ENCODE data around the gene TEX22. TPM values are rescaled to one million over a fixed set of nuclear protein-coding genes. Genes with fewer than 3 reads are reported as not detected.

TEX22 gene
- total RNA-seq, 2 experiments from 2014 or later, result 0.99 to 2.4 TPM

DNA sequence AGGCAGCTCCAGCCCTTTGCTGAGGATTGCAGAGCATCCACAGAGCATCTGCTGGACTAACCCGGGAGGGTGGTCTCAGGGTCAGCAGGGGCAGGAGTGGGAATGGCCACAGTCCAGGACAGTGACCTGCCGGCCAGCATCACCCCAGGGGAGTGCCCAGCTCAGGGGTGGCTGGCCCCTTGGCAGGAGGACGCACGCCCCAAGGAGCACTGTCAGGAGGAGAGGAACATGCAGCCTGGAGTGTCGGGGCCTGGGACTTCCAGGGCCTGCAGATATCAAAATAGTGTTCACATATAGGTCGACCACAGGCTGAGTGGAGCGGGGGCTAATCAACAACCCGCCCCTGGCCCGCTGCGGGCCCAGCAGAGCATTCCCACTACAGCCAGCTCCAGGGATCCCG is 33.2 kb upstream of the TEX22 start:
- POLR2A ChIA-PET, result no interaction called here

DNA sequence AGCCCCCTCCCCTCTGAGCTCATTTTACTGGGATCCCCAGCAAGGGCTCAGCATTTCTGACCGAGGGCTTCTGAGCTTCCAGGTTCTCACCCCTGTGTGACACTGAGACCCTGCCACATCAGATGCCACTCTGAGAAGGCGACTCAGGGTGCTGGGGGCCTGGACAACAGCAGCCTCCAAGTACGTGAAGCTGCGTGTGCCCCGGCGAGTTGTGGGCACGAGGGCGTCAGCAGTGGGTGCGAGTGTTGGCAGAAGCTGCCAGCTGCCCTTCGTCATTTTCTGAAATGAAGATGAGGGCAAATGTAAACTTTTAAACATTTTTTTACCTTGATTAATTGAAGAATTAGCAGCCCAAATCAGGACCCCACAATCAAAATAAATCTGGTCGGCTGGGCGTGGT is 32.7 kb upstream of the TEX22 start:
- POLR2A ChIA-PET, result no interaction called here
- CTCF ChIA-PET, result interaction anchor here (1.2 kb wide), 1 partner anchor 115 kb away, joined by 3 read pairs; no protein-coding TSS in a partner anchor

More for the DNA sequence above, 33.2 kb upstream of the TEX22 start:
- CTCF ChIA-PET, result interaction anchor here (0.7 kb wide), 3 partner anchors 10 to 303 kb away, joined by 3 to 5 read pairs (median 5); no protein-coding TSS in a partner anchor

DNA sequence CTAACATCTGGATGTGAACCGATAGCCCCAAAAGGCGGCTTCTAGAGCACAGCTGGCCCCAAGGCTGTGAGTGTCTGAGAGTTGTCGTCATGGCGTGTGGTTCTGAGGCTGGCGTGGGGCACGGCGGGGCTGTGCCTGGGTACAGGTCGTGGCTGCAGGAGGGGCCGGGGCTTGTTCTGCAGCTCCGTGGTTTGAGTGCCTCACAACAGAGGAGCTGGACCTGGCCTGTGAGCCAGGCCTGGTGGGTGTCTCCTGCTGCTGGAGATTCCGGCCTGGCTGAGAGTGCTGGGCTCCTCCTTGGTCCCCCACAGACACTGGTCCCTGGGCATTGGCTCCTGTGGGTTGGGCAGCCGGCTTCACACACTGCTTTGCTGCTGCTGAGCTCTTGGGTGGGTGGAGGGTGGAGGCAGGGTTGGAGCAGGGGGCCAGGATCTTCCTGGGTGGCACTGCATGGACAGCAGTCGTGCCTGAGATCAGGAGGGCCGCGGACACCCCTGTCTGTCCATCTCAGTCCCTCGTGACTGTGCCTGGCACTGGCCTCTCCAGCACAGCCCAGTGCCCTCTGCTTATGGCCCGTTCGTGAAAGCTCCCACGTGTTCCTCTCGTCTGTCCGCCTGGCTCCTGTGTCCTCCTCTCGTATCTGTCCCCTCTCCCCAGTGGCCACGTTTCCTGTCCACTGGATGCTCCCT is 31.8 kb upstream of the TEX22 start:
- POLR2A ChIA-PET, result no interaction called here
- CTCF ChIA-PET, result interaction anchor here (1.2 kb wide), 1 partner anchor 114 kb away, joined by 3 read pairs; no protein-coding TSS in a partner anchor

DNA sequence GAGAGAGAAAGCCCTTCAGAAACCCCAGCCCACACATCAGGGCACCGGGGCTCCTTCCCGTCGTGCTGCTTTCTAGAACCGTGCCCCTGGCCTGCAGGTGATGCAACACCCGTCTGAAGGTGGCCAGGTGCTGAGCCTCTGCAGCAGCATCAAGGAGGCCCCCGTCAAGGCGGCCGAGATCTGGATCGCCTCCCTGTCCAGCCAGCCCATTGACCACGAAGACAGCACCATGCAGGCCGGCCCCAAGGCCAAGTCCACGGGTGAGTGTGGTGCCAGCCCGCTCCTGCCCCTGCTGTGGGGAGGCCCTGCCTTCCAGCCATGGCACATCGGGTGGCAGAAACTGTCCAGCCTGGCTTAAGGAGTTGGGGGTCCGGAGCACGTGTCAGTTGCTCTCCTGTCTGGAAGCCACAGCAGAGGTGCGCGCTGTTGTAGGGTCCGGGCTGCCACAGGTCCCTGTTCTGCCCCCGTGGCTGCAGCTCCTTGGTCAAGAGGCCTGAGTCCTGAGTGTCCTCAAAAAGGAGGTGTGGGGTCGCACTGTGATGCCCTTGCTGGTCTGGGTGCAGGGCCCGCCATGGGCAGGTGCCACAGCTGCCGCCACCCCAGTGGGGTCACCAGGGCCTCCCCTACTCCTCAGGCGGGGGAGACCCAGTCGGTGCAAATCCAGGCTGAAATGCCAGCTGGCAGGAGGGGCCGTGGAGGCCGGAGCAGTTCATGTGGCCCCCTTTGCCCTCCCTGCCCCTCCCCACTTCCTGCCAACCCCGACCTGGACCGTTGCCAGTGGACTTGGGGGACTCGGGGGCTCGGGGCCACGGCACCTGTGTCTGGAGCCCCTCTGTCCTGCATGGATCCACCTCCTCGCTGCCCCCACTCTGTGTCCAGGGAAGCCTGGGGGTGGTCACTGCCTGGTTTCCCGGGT is 31.0 kb upstream of the TEX22 start:
- POLR2A ChIA-PET, result no interaction called here
- CTCF ChIA-PET, result no interaction called here

DNA sequence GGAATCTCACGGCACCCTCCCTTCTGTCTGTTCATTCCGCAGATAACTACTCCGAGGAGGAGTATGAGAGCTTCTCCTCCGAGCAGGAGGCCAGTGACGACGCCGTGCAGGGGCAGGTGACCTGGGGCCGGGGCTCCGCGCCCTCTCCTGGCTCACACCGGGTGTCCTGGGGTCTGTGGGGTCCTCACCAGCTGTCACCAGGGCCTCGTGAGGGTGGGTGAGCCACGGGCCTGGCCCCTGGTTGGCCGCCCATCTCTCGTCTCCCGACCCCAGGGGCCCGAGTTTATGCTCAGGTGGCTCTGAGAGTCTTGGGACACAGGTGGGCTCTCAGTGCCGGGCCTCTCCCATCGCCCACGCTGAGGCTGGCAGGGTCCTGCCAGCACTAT is 30.3 kb upstream of the TEX22 start:
- ChIA-PET CTCF (no interaction called here), POLR2A (no interaction called here)

DNA sequence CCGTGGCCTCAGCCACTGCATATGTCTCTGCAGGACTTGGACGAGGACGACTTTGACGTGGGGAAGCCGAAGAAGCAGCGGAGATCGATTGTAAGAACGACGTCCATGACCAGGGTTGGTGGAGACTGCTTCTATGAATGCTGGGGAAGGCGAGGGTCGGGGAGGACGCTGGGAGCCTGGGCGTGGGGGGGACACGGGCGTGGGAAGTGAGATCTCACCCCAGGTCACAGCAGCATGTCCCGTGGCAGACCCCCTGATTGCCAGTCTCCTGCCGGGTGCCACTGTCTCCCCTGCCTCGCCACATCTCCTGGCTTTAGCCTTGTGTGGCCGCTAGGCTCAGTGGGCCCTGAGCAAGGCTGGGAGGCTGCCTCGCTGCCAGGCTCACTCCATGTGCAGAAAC is 29.9 kb upstream of the TEX22 start:
- CTCF ChIA-PET, result interaction anchor here (1.2 kb wide), 1 partner anchor 14 kb away, joined by 3 read pairs; no protein-coding TSS in a partner anchor
- POLR2A ChIA-PET, result no interaction called here

DNA sequence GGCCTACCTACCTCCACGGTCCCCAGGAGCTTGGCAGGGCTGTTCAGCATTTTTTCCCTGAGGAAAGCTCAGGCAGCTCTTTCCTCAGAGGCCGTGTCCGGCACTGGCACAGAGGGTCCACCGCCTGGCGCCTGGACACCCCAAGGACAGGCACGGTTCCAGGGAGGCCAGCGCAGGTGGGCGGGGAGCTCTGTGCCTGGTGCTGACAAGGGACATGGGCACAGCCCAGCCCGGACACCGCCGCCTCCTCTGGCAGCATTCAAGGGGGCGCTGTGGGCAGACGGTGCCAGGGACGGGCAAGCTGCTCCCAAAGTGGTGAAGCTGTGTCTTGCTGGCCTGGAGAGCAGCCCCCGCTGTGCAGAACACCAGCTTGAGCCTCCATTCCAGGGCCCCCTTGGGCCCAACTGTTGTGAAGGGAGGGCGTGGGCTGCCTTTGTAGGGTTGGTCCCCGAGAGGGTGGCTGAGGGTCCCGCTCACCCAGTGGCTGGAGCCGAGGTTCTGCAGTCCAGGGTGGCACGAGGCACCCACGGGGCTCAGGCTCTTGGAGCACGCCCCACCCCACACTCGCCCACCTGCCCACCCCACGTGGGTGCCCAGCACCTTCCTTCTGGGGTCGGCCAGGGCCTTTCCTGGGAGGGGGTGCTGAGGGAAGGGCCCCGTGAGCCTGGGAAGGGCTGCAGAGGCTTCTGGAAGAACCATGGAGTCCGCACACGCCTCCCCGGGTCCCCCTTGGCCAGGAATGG is 29.3 kb upstream of the TEX22 start:
- ChIA-PET CTCF (interaction anchor here (0.7 to 1.2 kb wide), 2 partner anchors 13 to 159 kb away, joined by 3 read pairs; no protein-coding TSS in a partner anchor), POLR2A (no interaction called here)

DNA sequence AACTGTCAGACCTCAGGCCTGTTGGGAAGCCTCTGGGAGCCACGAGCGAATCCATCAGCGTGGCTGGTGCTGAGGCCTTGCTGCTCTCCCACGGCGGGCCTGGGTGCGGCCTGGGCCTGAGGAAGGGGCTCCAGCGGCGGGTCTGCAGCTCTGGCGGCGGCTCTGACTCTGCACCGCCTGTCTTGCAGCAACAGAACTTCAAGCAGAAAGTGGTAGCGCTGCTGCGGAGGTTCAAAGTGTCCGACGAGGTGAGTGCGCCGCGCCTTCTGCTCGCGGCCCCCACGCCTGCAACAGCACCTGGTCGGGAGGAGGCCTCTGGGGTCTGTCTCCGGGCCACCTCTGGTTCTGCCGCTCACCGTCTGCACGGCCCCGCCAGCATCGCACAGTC is 28.7 kb upstream of the TEX22 start:
- POLR2A ChIA-PET, result no interaction called here
- CTCF ChIA-PET, result interaction anchor here (1.2 to 2.8 kb wide), 2 partner anchors 12 to 120 kb away, joined by 3 to 35 read pairs; partner anchors contain the start of gene TEDC1

DNA sequence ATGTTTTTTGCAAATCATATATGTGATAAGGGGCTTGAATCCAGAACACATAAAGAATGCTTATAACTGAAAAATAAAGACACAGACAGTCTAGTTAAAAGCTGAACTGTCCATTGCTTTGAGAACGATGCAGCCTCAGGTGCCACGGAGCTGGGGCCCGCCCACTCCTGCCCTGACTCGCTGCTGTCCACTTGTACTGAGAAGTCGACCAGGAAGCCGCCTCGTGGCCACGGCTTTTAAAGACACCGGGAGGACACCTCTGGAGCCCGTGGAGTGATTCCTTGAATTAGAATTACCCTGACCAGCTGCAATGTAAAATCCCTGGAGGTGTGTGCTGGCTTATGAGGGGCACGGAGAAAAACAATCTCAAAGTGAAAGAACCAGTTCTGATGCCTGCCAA is 23.9 kb upstream of the TEX22 start:
- CTCF ChIA-PET, result interaction anchor here (0.7 to 2.3 kb wide), 2 partner anchors 116 to 125 kb away, joined by 3 to 10 read pairs; no protein-coding TSS in a partner anchor
- POLR2A ChIA-PET, result interaction anchor here (0.7 kb wide), 1 partner anchor 23 kb away, joined by 4 read pairs; no protein-coding TSS in a partner anchor

DNA sequence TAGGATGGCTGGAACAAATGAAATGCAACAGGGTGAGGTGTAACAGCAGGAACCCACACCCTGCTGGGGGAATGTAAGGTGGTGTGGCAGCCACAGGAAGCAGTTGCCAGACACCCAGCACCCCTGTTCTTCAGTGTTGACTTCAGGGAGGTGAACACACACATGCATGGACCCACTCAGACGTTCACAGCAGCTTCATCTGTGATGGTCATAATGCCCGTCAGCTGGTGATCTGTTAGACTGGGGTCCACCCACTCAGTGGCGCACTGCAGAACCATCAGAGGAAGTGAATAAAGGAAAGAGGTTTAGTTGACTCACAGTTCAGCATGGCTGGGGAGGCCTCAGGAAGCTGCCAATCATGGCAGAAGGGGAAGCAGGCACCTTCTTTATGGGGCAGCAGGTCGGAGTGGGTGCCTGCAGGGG is 22.7 kb upstream of the TEX22 start:
- CTCF ChIA-PET, result interaction anchor here (0.6 to 2.3 kb wide), 3 partner anchors 11 to 114 kb away, joined by 3 to 10 read pairs (median 5); no protein-coding TSS in a partner anchor
- POLR2A ChIA-PET, result no interaction called here

DNA sequence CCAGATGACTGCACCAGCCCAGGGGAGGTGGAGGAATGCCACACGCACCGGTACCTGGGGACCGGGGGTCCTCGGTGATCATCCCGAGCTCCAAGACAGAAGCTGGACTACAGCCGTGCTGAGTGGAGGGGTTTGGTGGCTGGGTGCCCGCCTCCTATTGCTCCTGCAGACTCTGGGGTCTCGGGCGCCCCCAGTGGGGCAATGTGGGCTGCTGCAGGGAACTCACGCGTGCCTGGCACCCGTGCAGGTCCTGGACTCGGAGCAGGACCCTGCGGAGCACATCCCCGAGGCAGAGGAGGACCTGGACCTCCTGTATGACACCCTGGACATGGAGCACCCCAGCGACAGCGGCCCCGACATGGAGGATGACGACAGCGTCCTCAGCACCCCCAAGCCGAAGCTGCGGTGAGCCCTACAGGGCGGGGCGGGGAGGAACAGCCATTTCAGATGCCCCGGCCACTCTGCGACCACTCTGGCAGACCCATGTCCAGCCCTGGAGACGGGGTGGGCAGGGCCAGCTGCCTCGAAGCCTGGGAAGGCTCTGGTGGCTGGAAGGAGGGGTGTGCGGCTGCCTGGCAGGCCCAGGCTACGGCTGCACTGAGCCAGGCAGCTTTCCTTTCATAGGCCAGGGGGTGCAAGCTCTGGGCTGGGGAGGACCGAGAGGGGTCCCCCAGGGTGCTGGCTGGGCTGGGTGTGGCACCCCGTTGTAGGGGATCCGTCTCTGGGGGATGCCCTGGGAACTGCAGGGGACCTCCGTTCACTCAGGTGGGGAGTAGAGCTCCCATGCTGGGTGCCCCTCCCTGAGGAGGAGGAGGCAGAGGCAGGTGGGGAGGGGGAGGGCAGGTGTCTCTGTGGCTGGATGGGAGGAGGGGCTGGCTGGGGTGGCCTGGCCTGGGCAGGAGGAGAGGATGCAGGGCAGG is 21.6 kb upstream of the TEX22 start:
- ChIA-PET POLR2A (no interaction called here), CTCF (interaction anchor here (0.7 kb wide), 1 partner anchor 104 kb away, joined by 3 read pairs; no protein-coding TSS in a partner anchor)

DNA sequence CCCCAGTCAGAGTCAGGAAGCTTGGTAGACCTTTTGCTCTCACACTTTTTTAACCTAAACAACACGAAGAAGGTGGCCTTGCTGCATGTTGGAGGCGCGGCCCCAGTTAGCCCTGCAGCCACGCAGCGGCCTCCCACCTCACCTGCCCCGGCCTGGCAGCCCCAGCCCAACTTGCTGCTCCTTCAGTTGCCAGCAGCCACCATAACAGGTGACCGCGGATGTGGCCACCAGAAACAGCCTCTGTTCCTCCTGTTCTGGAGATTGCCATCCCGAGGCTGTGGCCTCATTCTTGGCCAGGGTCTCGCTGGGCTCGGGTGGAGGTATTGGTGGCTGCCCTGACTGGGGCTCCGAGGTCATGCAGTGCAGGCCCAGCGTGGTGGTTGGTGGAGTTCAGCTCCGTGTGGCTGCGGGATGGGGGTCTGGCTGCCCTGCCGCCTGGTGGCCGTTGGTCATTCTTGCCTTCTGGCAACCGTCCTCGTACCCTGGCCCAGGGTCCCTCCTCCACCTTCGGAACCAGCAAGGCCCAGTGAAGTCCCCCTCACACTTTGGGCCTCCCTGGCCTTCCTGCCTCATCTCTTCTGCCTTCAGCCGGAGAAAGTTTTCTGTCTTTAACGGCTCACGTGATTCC is 20.7 kb upstream of the TEX22 start:
- ChIA-PET POLR2A (no interaction called here), CTCF (no interaction called here)

DNA sequence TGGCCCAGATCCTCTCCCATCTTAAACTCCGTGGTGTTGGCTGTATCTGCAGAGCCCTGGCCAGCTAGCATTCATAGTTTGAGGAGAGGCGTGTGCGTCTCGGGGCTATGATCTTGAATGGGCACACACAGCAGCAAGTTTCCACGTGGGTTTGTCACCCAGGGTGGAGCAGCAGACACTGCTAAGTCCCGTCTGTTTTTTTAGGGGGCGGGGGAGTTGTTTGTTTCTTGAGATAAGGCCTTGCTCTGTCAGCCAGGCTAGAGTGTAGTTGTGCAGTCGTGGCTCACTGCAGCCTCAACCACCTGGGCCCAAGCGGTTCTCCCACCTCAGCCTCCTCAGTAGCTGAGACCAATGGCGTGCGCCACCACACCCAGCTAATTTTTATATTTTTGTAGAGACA is 20.1 kb upstream of the TEX22 start:
- ChIA-PET CTCF (no interaction called here), POLR2A (no interaction called here)

DNA sequence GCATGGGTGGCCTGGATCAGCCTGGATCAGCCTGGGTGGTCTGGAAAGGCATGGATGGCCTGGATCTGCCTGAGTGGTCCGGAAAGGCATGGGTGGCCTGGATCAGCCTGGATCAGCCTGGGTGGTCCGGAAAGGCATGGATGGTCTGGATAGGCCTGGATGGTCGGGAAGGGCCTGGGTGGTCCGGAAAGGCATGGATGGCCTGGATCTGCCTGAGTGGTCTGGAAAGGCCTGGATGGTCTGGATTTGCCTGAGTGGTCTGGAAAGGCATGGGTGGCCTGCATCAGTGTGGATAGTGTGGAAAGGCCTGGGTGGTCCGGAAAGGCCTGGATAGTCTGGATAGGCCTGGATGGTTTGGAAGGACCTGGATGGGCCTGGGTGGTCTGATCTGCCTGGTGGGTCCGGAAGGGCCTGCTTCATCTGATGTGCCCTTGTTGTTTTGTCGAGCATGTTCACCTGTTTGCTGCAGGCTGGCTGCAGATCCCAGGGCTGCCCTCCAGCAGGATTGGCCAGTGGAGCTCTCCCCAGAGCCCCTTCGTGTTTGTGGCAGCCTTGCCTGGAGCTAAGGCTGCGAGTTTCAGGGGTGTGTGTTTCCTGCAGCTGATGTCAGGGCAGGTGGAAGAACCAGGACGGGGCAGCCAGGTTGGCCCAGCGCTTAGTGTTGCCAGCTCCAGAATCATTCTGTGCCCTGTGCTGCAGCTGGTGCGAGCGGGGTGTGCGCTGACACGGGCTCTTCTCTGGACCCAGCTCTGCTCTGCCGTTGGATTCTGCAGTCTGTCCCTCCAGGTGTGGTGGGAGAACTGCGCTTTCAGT is 19.3 kb upstream of the TEX22 start:
- ChIA-PET CTCF (no interaction called here), POLR2A (no interaction called here)

DNA sequence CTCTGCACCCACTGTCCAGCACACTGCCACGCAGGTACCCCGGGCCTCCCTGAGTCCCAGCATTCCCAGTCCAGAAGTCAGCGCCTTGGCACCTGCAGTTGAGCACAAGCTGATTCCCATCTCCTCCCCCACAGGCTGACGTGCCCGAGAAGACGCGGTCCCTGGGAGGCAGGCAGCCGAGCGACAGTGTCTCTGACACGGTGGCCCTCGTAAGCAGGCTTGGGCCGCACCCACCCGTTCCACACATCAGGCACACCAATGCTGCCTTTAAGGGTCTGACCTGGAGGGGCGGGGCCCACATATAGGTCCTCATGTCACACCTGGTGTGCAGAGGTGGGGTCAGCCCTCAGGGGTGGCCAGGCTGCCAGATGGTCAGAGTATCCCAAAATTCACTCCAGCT is 18.4 kb upstream of the TEX22 start:
- ChIA-PET CTCF (no interaction called here), POLR2A (no interaction called here)

DNA sequence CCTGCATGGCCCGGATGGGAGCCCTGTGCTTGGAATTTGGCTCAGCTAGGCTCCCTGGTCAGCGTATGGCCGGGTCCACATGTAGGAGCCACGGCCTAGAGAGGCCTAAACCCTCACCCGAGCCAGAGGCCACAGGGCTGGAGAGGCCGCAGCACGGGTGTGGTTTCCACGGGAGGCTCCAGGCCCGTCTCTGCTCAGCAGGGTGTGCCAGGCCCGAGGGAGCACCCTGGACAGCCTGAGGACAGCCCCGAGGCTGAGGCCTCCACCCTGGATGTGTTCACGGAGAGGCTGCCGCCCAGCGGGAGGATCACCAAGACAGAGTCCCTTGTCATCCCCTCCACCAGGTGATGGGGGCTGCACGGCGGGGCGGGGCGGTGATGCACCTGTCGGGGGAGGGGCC is 17.6 kb upstream of the TEX22 start:
- ChIA-PET POLR2A (no interaction called here), CTCF (no interaction called here)

Data from activated CD8-positive, alpha-beta memory T cell treated with anti-CD3 and anti-CD28 coated beads for 36 hours (primary cell).